H9 (cell line): ENCODE data around the gene GJA9. TPM values are rescaled to one million over a fixed set of nuclear protein-coding genes. Genes with fewer than 3 reads are reported as not detected.

Experiments
- DNase-seq: peaks from one replicate; pipeline ENCODE4 v3.0.0-alpha.2; 2017
- H2AFZ ChIP-seq: one replicate; pipeline ENCODE4 v1.6.1; 2013; ENCODE audit warnings: mild to moderate bottlenecking, low read length, control low read depth, moderate library complexity
- H2AK5ac ChIP-seq: 2 replicates; pipeline ENCODE4 v1.6.1; 2013; ENCODE audit warnings: low read length, control low read depth, mixed read lengths; ENCODE audit not compliant: insufficient read length
- H2BK120ac ChIP-seq: one replicate; pipeline ENCODE4 v1.6.1; 2013; ENCODE audit warnings: low read depth, mild to moderate bottlenecking, low read length, control low read depth, inconsistent platforms; ENCODE audit not compliant: poor library complexity, severe bottlenecking
- H2BK12ac ChIP-seq: 2 replicates; pipeline ENCODE4 v1.6.1; 2013; ENCODE audit warnings: low read length, control low read depth, mixed read lengths, low read depth; ENCODE audit not compliant: insufficient read length
- H2BK15ac ChIP-seq: 2 replicates; pipeline ENCODE4 v1.6.1; 2013; ENCODE audit warnings: low read depth, low read length, control low read depth
- H2BK20ac ChIP-seq: one replicate; pipeline ENCODE4 v1.6.1; 2013; ENCODE audit warnings: low read depth, mild to moderate bottlenecking, low read length, control low read depth, inconsistent platforms; ENCODE audit not compliant: poor library complexity, severe bottlenecking
- H2BK5ac ChIP-seq: 2 replicates; pipeline ENCODE4 v1.6.1; 2013; ENCODE audit warnings: low read length, control low read depth, mixed read lengths; ENCODE audit not compliant: insufficient read length
- H3K14ac ChIP-seq: 2 replicates; pipeline ENCODE4 v1.6.1; 2013; ENCODE audit warnings: low read length, control low read depth; ENCODE audit not compliant: insufficient read depth
- H3K18ac ChIP-seq: 2 replicates; pipeline ENCODE4 v1.6.1; 2013; ENCODE audit warnings: low read depth, mild to moderate bottlenecking, mixed read lengths, low read length, control low read depth; ENCODE audit not compliant: insufficient read length
- H3K23ac ChIP-seq: 2 replicates; pipeline ENCODE4 v1.6.1; 2013; ENCODE audit warnings: low read length, control low read depth, mixed read lengths, low read depth; ENCODE audit not compliant: insufficient read length
- H3K23me2 ChIP-seq: 2 replicates; pipeline ENCODE4 v1.6.1; 2013; ENCODE audit warnings: low read depth, mild to moderate bottlenecking, mixed read lengths, low read length, control low read depth; ENCODE audit not compliant: insufficient read length, poor library complexity, severe bottlenecking
- H3K27ac ChIP-seq: 2 replicates; pipeline ENCODE4 v1.5.1; 2013; ENCODE audit warnings: low read length, control low read depth, mixed read lengths, low read depth; ENCODE audit not compliant: insufficient read length
- H3K27me3 ChIP-seq: 2 replicates; pipeline ENCODE4 v1.6.1; 2013; ENCODE audit warnings: low read length, control low read depth, inconsistent platforms; ENCODE audit not compliant: insufficient read depth
- H3K4ac ChIP-seq: 2 replicates; pipeline ENCODE4 v1.6.1; 2013; ENCODE audit warnings: low read depth, mild to moderate bottlenecking, control low read depth, inconsistent platforms, low read length, moderate library complexity
- H3K4me1 ChIP-seq: 2 replicates; pipeline ENCODE4 v1.6.1; 2013; ENCODE audit warnings: low read length, control low read depth, inconsistent platforms; ENCODE audit not compliant: insufficient read depth
- H3K4me2 ChIP-seq: 2 replicates; pipeline ENCODE4 v1.6.1; 2013; ENCODE audit warnings: low read length, control low read depth, mixed read lengths; ENCODE audit not compliant: insufficient read length, insufficient read depth
- H3K56ac ChIP-seq: 2 replicates; pipeline ENCODE4 v1.6.1; 2013; ENCODE audit warnings: low read depth, mild to moderate bottlenecking, mixed read lengths, low read length, control low read depth; ENCODE audit not compliant: insufficient read length
- H3K79me1 ChIP-seq: 2 replicates; pipeline ENCODE4 v1.6.1; 2013; ENCODE audit warnings: low read depth, mild to moderate bottlenecking, moderate library complexity, low read length, control low read depth, inconsistent platforms; ENCODE audit not compliant: insufficient read depth, poor library complexity, severe bottlenecking
- H3K79me2 ChIP-seq: 2 replicates; pipeline ENCODE4 v1.6.1; 2013; ENCODE audit warnings: low read length, control low read depth, inconsistent platforms; ENCODE audit not compliant: insufficient read depth
- H3K9ac ChIP-seq: 2 replicates; pipeline ENCODE4 v1.6.1; 2013; ENCODE audit warnings: low read length, control low read depth, mixed read lengths; ENCODE audit not compliant: insufficient read length; ENCODE audit errors: extremely low read depth
- H3K9me3 ChIP-seq: one replicate; pipeline ENCODE4 v1.6.1; 2013; ENCODE audit warnings: low read depth, low read length, inconsistent platforms; ENCODE audit not compliant: control insufficient read depth
- H3T11ph ChIP-seq: one replicate; pipeline ENCODE4 v1.6.1; 2013; ENCODE audit warnings: mild to moderate bottlenecking, low read length, control low read depth, inconsistent platforms
- H4K20me1 ChIP-seq: one replicate; pipeline ENCODE4 v1.6.1; 2013; ENCODE audit not compliant: control insufficient read depth, insufficient read length, insufficient read depth
- H4K5ac ChIP-seq: 2 replicates; pipeline ENCODE4 v1.6.1; 2013; ENCODE audit warnings: low read depth, mild to moderate bottlenecking, mixed read lengths, low read length, control low read depth; ENCODE audit not compliant: insufficient read length
- H4K8ac ChIP-seq: replicated peaks from 2 replicates; pipeline ENCODE4 v1.6.1; 2013; ENCODE audit warnings: low read length, control low read depth, mixed read lengths, low read depth; ENCODE audit not compliant: insufficient read length
- H4K91ac ChIP-seq: 2 replicates; pipeline ENCODE4 v1.6.1; 2013; ENCODE audit warnings: low read depth, mild to moderate bottlenecking, moderate library complexity, mixed read lengths, low read length, control low read depth; ENCODE audit not compliant: insufficient read length
- H3K27ac Mint-ChIP-seq, 3 experiments: 2 replicates in 2 of 3; 3 replicates in 1 of 3; pipeline ENCODE4 v1.8.0; 2020 to 2021; ENCODE audit warnings: mixed read lengths in 3 of 3, mild to moderate bottlenecking in 1 of 3, moderate library complexity in 1 of 3
- H3K27me3 Mint-ChIP-seq: 2 replicates; pipeline ENCODE4 v1.8.0; 2021; ENCODE audit warnings: low read depth, mild to moderate bottlenecking, moderate library complexity, mixed read lengths
- H3K36me3 Mint-ChIP-seq, 3 experiments: 2 replicates in 2 of 3; 3 replicates in 1 of 3; pipeline ENCODE4 v1.8.0; 2020 to 2021; ENCODE audit warnings: low read depth in 3 of 3, mixed read lengths in 3 of 3; ENCODE audit not compliant: insufficient read depth in 1 of 3
- H3K4me1 Mint-ChIP-seq, 2 experiments: 2 replicates each; pipeline ENCODE4 v1.8.0; 2020; ENCODE audit warnings: mixed read lengths in 2 of 2
- H3K4me3 Mint-ChIP-seq, 2 experiments: 2 replicates in 1 of 2; 3 replicates in 1 of 2; pipeline ENCODE4 v1.8.0; 2020 to 2021; ENCODE audit warnings: mild to moderate bottlenecking in 2 of 2, mixed read lengths in 2 of 2, moderate library complexity in 1 of 2
- H3K9me3 Mint-ChIP-seq, 2 experiments: 2 replicates in 1 of 2; 3 replicates in 1 of 2; pipeline ENCODE4 v1.8.0; 2020; ENCODE audit warnings: mild to moderate bottlenecking in 2 of 2, mixed read lengths in 2 of 2, moderate library complexity in 1 of 2
- WGBS: extraction: QIAGEN DNeasy Blood & Tissue Kit; methylation state at CpG from one replicate; pipeline ENCODE4 v1.1.7; 2013; ENCODE audit warnings: missing lambda C conversion rate, low lambda C conversion rate, mixed read lengths; ENCODE audit not compliant: insufficient read length; ENCODE audit errors: extremely low coverage; 5-methylcytosine and 5-hydroxymethylcytosine counted together
- total RNA-seq: library from RNA; stranded (reverse); gene quantifications from 2 replicates; pipeline ENCODE4 v1.2.1, GENCODE V29; 2021
- TF ChIP-seq, protein P1 (sequence below): fragments of 200-600 bp; sonication (generic); conservative IDR thresholded peaks from 3 replicates; pipeline ENCODE4 v1.8.0; 2021; ENCODE audit warnings: antibody characterized with exemption, mild to moderate bottlenecking

Gene GJA9
- total RNA-seq, 1 experiment from 2014 or later, result not detected

DNA sequence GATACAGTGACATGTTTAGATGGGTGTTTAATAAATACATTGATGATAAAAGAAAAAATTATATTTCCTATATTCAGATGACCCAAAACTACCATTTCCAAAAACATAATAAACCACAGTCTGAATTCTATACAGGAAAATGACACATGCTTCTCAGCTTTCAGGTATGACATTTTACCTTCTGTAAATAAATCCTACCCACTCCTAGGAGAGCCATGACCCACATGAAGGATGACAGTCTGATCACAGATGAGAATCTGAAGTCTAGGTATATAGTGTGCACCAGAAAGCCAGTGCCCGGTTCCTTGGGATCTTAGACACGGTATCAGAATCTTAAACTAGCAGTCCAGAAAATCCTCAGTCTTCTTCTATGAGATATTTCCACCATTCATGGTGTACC, 3.7 kb upstream of the GJA9 start:
- no peaks in the 10 kb centered on the region for H3K9me3 ChIP-seq
- no peak overlapping the region for H4K8ac ChIP-seq
- no peak overlapping the region for H3T11ph ChIP-seq
- H3K4me1 ChIP-seq, result peaks cover 2% of the 10 kb centered on the region; the same call in 1 of the 2 replicates
- no peak overlapping the region for H2AFZ ChIP-seq
- H4K5ac ChIP-seq, result no peak overlapping the region
- no peak overlapping the region for H2AK5ac ChIP-seq
- no CpG with 5 or more reads among the region's 2 CpGs for WGBS
- H3K9ac ChIP-seq, result no peak overlapping the region
- H3K4ac ChIP-seq, result no peak overlapping the region
- DNase-seq, result no peak
- H2BK12ac ChIP-seq, result no peak overlapping the region
- H3K56ac ChIP-seq, result no peak overlapping the region
- no peaks in the 10 kb centered on the region for H3K23me2 ChIP-seq
- no peak overlapping the region for H3K4me3 Mint-ChIP-seq
- no peaks in the 10 kb centered on the region for H3K79me1 ChIP-seq
- H2BK5ac ChIP-seq, result no peak overlapping the region
- no peak overlapping the region for H3K27ac ChIP-seq
- H3K4me1 Mint-ChIP-seq, result peaks cover 6 to 7% of the 10 kb centered on the region in 2 experiments; a peak in 3 of 4 replicates
- H3K27ac Mint-ChIP-seq, result no peak overlapping the region
- H4K91ac ChIP-seq, result no peak overlapping the region
- H2BK120ac ChIP-seq, result no peak overlapping the region
- TF ChIP-seq, protein P1, sequence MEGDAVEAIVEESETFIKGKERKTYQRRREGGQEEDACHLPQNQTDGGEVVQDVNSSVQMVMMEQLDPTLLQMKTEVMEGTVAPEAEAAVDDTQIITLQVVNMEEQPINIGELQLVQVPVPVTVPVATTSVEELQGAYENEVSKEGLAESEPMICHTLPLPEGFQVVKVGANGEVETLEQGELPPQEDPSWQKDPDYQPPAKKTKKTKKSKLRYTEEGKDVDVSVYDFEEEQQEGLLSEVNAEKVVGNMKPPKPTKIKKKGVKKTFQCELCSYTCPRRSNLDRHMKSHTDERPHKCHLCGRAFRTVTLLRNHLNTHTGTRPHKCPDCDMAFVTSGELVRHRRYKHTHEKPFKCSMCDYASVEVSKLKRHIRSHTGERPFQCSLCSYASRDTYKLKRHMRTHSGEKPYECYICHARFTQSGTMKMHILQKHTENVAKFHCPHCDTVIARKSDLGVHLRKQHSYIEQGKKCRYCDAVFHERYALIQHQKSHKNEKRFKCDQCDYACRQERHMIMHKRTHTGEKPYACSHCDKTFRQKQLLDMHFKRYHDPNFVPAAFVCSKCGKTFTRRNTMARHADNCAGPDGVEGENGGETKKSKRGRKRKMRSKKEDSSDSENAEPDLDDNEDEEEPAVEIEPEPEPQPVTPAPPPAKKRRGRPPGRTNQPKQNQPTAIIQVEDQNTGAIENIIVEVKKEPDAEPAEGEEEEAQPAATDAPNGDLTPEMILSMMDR, result no peak
- no peak overlapping the region for H3K4me2 ChIP-seq
- no peaks in the 10 kb centered on the region for H3K36me3 Mint-ChIP-seq
- no peaks in the 10 kb centered on the region; the same call in 1 of the 2 replicates for H3K27me3 Mint-ChIP-seq
- no peaks in the 10 kb centered on the region for H3K9me3 Mint-ChIP-seq
- no peaks in the 10 kb centered on the region for H4K20me1 ChIP-seq
- no peak overlapping the region for H3K18ac ChIP-seq
- no peak overlapping the region for H3K23ac ChIP-seq
- no peak overlapping the region for H3K14ac ChIP-seq
- no peaks in the 10 kb centered on the region for H3K27me3 ChIP-seq
- no peak overlapping the region for H2BK20ac ChIP-seq
- H2BK15ac ChIP-seq, result no peak overlapping the region
- H3K79me2 ChIP-seq, result no peaks in the 10 kb centered on the region
